Fibroblast of villous mesenchyme (primary cell): ENCODE data around the gene HEATR5A. TPM values are rescaled to one million over a fixed set of nuclear protein-coding genes. Genes with fewer than 3 reads are reported as not detected.
A peak's percentile ranks its signal among the peaks of the same experiment; 100 is the strongest.
"Not testable (repeated sequence)": the region's sequence is repeated elsewhere in the genome, so short reads cannot be mapped to it uniquely, and the experiment has no call there.

ENCODE experiments used
- DNase-seq: peaks from one replicate; pipeline ENCODE4 v3.0.0-alpha.2; 2010; ENCODE audit warnings: low read depth
- H3K4me3 ChIP-seq: 2 replicates; pipeline ENCODE4 v1.5.1; 2011; ENCODE audit warnings: low read depth, mild to moderate bottlenecking, low read length
- total RNA-seq: library from RNA; depleted of rRNA; stranded (reverse); fragments of >200 nt; gene quantifications from 2 replicates; pipeline ENCODE4 v1.2.3, GENCODE V29; 2012
- TF ChIP-seq, protein P1 (sequence below): IDR thresholded peaks from 2 replicates; pipeline ENCODE4 v1.5.1; 2012; ENCODE audit warnings: low read depth, mild to moderate bottlenecking, low read length; ENCODE audit not compliant: insufficient read depth

The HEATR5A gene
- total RNA-seq, 1 donor, result 87.7 TPM

- TF ChIP-seq, protein P1, sequence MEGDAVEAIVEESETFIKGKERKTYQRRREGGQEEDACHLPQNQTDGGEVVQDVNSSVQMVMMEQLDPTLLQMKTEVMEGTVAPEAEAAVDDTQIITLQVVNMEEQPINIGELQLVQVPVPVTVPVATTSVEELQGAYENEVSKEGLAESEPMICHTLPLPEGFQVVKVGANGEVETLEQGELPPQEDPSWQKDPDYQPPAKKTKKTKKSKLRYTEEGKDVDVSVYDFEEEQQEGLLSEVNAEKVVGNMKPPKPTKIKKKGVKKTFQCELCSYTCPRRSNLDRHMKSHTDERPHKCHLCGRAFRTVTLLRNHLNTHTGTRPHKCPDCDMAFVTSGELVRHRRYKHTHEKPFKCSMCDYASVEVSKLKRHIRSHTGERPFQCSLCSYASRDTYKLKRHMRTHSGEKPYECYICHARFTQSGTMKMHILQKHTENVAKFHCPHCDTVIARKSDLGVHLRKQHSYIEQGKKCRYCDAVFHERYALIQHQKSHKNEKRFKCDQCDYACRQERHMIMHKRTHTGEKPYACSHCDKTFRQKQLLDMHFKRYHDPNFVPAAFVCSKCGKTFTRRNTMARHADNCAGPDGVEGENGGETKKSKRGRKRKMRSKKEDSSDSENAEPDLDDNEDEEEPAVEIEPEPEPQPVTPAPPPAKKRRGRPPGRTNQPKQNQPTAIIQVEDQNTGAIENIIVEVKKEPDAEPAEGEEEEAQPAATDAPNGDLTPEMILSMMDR, result no peak
- no peak overlapping the region for H3K4me3 ChIP-seq
- DNase-seq, result no peak
Measured at GRCh38 chr14:31337331-31337730, 83.0 kb downstream of the HEATR5A start.

DNA sequence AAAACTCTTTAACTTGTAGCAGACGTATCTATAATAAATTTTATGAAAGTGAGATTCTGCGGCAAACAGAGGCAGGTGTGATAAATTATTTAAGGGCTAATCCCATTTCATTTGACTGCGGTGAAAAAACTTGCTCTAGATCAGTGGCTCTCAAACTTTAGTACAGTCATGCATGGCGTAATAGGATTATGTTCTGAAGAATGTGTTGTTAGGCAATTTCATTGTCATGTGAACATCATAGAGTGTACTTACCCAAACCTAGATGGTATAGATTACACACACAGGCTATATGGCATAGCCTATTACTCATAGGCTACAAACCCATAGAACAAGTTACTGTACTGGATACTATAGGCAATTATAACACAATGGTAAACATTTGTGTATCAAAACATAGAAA is 83.7 kb downstream of the HEATR5A start:
- peak; percentile 81 for DNase-seq

GRCh38 chr14:31331395-31331794 is 89.0 kb downstream of the HEATR5A start:
- not testable (repeated sequence) for H3K4me3 ChIP-seq, DNase-seq

More for the DNA sequence above, 83.7 kb downstream of the HEATR5A start:
- no peak overlapping the region for H3K4me3 ChIP-seq
- TF ChIP-seq, protein P1, result no peak

GRCh38 chr14:31329876-31330521 is 90.4 kb downstream of the HEATR5A start:
- not testable (repeated sequence) for H3K4me3 ChIP-seq, DNase-seq

DNA sequence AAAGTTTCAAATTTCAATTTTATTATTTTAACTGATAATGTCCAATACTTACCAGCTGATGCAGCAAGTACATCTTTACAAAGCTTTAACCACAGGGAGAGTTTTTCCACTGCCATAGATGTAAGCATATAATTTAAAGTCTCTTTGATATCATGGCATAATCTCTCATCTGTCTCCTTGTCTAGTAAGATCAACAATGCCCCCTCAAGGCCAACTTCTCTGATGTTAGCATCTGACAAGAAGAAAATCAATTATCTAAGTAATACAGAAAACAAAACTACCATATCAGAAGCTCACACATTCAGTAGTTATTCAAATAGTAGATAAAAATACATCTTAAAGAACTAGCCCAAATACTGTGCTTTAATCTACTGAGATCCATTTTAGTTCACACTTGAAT is 94.2 kb downstream of the HEATR5A start:
- H3K4me3 ChIP-seq, result no peak overlapping the region
- TF ChIP-seq, protein P1, result no peak
- peak; percentile 13 for DNase-seq

DNA sequence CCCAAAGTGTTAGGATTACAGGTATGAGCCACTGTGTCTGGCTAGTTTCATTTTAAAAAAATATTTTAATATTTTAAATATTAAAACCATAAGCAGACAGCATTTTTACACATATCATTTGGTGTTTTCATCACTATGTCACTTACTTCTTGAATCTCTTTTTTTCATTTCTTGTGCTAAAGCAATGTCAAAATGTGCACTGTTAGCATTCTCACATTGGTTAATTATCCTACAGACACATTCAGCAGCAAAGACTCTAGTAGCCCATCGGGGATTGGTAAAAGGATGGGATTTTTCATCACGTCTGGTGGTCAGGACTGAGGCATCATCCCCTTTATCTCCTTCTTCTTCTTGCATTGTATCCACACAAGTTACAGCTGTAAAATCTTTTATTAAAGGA is 96.9 kb downstream of the HEATR5A start:
- no peak overlapping the region for H3K4me3 ChIP-seq
- TF ChIP-seq, protein P1, result no peak
- no peak for DNase-seq

- H3K4me3 ChIP-seq, result no peak overlapping the region
- no peak for DNase-seq
- TF ChIP-seq, protein P1, result no peak
Measured at GRCh38 chr14:31320922-31321766, 99.2 kb downstream of the HEATR5A start.

GRCh38 chr14:31320216-31320615 is 100.1 kb downstream of the HEATR5A start:
- H3K4me3 ChIP-seq, result no peak overlapping the region
- no peak for DNase-seq
- TF ChIP-seq, protein P1, result no peak
